CD4-positive, alpha-beta T cell treated with Interferon gamma for 1 hour (primary cell): ENCODE results near the gene CCDC120.

Experiments used
- DNase-seq: peaks from one replicate; pipeline ENCODE4 v3.0.0-alpha.2; 2020

Gene CCDC120

DNA sequence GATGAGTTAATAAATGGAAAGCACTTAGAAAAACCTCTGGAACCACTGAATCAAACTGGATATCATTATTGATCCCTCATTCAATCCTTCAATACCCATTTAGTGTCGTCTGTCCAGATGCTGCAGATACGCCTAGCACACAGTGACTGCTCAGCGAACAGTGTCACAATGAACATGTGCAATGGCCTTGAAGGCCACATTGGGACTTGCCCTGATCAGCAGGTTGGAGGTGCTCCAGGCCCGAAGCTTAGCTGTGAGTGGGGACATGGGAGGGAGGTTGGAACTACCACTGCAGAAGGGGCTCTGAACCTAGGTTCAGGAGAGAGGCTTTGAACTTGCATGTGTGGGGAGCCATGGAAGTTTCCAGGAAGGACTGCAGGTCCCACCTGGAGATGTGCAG lies 47.5 kb downstream of the CCDC120 start:
- DNase-seq: no peak

DNA sequence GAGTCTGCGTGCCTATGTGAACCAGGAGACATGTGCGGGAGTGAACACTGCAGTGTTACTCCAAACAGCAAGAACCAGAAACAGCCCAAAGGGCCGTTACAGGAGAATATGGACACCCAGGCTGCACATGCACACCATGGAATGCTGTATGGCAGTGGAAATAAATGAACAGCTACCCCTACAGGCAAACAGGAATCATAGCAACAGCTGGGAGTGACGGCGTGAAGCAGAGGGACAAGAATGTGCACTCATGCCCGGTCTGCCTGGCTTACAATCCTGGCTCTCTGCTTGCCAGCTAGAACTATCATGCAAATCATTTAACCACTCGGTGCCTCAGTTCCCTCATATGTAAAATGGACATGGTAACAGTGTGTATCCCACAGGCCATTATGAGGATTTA lies 48.1 kb downstream of the CCDC120 start:
- no peak for DNase-seq

DNA sequence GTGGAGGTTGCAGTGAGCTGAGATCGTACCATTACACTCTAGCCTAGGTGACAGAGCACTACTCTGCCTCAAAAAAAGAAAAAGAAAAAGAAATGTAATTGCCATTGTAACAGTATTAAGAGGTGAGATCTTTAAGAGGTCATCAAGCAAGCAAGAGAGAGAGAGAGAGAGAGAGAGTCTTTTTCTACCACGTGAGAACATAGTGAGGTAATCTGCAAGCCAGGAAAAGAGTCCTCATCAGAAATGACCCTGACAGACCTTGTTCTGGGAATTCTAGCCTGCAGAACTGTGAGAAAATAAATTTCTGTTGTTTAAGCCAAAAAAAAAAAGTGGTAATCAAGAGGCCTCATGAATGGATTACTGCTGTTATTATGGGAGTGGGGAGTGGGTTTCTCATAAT lies 49.8 kb downstream of the CCDC120 start:
- no peak for DNase-seq

DNA sequence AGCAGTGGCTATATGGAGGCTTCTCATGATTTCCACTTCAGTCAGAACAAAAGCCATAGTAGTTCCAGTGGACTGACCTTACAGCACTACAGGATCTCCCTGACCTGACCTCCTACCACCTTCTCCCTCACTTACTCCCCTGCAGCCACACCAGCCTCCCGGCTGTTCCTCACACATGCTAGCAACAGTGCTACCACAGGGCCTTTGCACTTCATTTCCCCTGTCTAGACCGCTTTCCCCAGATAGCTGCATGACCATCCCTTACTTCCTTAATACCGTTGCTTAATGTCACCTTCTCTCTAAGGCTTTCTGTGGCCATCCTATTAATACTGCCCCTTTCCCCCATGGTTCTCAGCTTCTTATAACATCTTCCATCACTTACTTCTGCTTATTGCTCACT lies 51.6 kb downstream of the CCDC120 start:
- no peak for DNase-seq

DNA sequence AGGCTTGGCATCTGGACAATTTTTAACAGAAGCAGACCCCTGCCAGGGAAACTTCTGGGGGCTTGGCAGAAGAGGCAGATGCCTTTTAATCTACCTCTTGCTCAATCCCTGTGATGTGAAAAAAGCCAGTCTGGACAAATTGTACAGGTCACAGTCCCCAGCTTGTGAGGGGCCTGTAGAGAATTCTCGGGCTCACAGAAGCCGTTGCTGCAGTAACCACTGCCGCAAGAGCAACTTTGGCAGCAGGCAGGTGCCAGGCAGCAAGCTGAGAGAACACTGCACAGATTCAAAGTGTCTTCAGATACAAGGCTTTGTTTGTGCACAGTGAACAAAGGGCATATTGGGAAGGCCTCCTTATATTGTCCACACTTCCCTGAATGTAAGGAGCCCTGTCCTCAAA lies 53.0 kb downstream of the CCDC120 start:
- DNase-seq: no peak

DNA sequence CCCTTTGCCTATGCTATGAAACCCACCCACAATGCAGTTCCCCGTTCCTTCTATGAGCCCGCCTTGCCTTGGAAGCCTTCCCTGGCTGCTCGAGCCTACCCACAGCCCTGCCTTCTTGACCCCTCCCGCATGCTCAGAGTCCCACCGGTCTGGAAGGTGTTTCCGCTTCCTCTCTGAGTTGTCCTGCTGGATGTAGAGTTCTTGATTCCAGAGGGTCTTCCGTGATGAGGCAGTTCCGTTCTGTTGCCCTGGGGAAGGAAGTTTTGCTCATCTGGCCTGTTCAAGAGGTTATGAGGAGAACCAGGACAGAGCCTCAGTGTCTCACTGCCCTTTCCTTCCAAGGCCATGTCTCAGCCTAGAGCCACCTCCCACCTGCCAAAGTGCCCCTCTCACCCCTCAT lies 57.3 kb downstream of the CCDC120 start:
- no peak for DNase-seq

DNA sequence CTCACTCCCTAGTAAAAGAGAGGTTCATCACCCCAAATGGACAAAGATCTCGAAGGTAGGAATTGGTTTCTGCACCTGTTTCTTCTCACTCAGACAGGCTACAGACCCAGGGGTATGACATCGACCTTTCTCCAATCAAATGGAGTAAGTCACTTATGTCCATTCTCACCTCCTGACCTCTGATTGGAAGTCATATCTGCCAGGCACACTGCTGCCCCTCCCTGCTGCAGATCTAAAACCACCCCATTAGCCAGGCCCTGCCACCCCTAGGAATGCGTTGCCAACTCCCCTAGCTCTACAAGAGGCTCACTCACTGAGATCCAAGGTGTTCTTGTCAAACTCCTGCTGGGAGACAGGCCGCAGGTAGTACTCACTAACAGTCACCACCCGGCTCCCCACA lies 57.9 kb downstream of the CCDC120 start:
- DNase-seq: no peak

DNA sequence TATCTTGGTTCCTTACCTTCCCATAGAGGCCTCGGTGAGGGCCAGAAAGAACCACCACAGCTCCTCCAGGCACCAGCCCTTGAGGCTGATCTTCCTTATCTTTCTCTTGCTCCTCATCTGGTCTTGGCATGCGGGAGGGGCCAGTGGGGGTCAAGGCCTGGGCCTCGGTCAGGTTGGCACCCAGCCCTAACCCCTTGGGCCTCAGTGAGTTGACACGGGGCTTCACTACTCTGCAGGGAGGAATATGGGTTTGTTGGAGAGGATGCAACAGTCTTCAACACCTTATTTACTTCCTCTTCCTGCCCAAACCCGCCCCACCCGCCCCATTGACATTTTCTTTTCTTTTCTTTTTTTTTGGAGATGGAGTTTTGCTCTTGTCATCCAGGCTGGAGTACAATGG lies 58.8 kb downstream of the CCDC120 start:
- DNase-seq: no peak
